Skeletal muscle tissue (tissue), 4 donors: ENCODE data around the gene UNC119. TPM values are rescaled to one million over a fixed set of nuclear protein-coding genes. Genes with fewer than 3 reads are reported as not detected.

Experiments used
- H3K27ac ChIP-seq: one replicate; pipeline ENCODE4 v1.7.0; 2013; ENCODE audit warnings: mild to moderate bottlenecking, low read depth, low read length, inconsistent platforms
- H3K27me3 ChIP-seq, 3 donors: one replicate each; pipeline ENCODE4 v1.7.0; 2013; ENCODE audit warnings: low read length in 3 of 3; ENCODE audit not compliant: control insufficient read depth in 3 of 3, insufficient read depth in 3 of 3
- H3K36me3 ChIP-seq, 3 donors: one replicate each; pipeline ENCODE4 v1.7.0; 2013; ENCODE audit warnings: low read length in 3 of 3; ENCODE audit not compliant: control insufficient read depth in 3 of 3, insufficient read depth in 3 of 3
- H3K4me1 ChIP-seq, 3 donors: one replicate each; pipeline ENCODE4 v1.7.0; 2013; ENCODE audit warnings: low read length in 3 of 3, mild to moderate bottlenecking in 3 of 3; ENCODE audit not compliant: control insufficient read depth in 3 of 3, insufficient read depth in 3 of 3
- H3K4me3 ChIP-seq, 3 donors: one replicate each; pipeline ENCODE4 v1.7.0; 2013; ENCODE audit warnings: low read length in 3 of 3
- H3K9ac ChIP-seq, 3 donors: one replicate each; pipeline ENCODE4 v1.7.0; 2013; ENCODE audit warnings: low read length in 3 of 3, mild to moderate bottlenecking in 3 of 3, moderate library complexity in 2 of 3, low read depth in 1 of 3
- H3K9me3 ChIP-seq, 3 donors: one replicate each; pipeline ENCODE4 v1.7.0; 2013; ENCODE audit warnings: low read length in 3 of 3; ENCODE audit not compliant: control insufficient read depth in 3 of 3
- total RNA-seq: library from RNA; depleted of rRNA; stranded (reverse); fragments of >200 nt; gene quantifications from one replicate; pipeline ENCODE4 v1.2.3, GENCODE V29; 2014
- donor health status: Osteomylitis.

Gene UNC119
- total RNA-seq, 1 donor from 2014 or later = 5.7 TPM

GRCh38 chr17:28545787-28546415 lies 6.5 kb downstream of the UNC119 start:
- H3K4me3 ChIP-seq = no peak overlapping the region
- no peak overlapping the region for H3K27ac ChIP-seq
- no peaks in the 10 kb centered on the region for H3K9me3 ChIP-seq
- H3K9ac ChIP-seq = no peak overlapping the region
- H3K27me3 ChIP-seq = no peaks in the 10 kb centered on the region
- peaks cover 2 to 8% (median 4%) of the 10 kb centered on the region in 3 donors for H3K4me1 ChIP-seq
- peaks cover 0 to 7% (median 3%) of the 10 kb centered on the region in 3 donors for H3K36me3 ChIP-seq

DNA sequence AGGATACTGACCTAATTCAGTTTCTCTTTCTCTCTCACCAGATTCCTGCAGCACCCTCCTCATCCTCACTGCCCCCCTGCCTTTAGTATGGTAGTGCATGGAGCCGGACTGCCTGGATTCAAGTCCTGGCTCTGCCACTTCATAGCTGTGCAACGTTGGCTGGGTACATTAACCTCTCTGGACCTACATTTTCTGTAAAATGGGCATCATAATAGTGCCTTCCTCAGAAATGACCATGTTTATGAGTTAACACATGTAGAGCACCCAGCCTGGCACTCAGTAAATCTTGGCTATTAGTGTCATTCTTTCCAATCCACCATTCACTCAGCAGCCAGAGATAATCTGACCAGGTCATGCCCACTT lies 7.3 kb downstream of the UNC119 start:
- Histone ChIP-seq H3K4me3 (no peak overlapping the region), H3K36me3 (peaks cover 0 to 7% (median 3%) of the 10 kb centered on the region in 3 donors), H3K27me3 (no peaks in the 10 kb centered on the region), H3K9ac (no peak overlapping the region), H3K27ac (no peak overlapping the region), H3K4me1 (peaks cover 0 to 8% (median 2%) of the 10 kb centered on the region in 3 donors), H3K9me3 (no peaks in the 10 kb centered on the region)

- Histone ChIP-seq H3K4me3 (no peak overlapping the region), H3K27me3 (no peaks in the 10 kb centered on the region)
These were observed 7.9 kb downstream of the UNC119 start for GRCh38 chr17:28544402-28545140.

GRCh38 chr17:28541439-28541838 lies 11.0 kb downstream of the UNC119 start:
- Histone ChIP-seq H3K27me3 (no peaks in the 10 kb centered on the region), H3K9ac (no peak overlapping the region), H3K4me1 (no peaks in the 10 kb centered on the region), H3K4me3 (no peak overlapping the region), H3K27ac (no peak overlapping the region), H3K36me3 (peaks cover 0 to 2% (median 0%) of the 10 kb centered on the region in 3 donors), H3K9me3 (no peaks in the 10 kb centered on the region)

More at GRCh38 chr17:28544402-28545140, 7.9 kb downstream of the UNC119 start:
- H3K27ac ChIP-seq = no peak overlapping the region
- peaks cover 0 to 5% (median 0%) of the 10 kb centered on the region in 3 donors for H3K4me1 ChIP-seq
- peaks cover 0 to 7% (median 3%) of the 10 kb centered on the region in 3 donors for H3K36me3 ChIP-seq
- H3K9ac ChIP-seq = no peak overlapping the region
- no peaks in the 10 kb centered on the region for H3K9me3 ChIP-seq

DNA sequence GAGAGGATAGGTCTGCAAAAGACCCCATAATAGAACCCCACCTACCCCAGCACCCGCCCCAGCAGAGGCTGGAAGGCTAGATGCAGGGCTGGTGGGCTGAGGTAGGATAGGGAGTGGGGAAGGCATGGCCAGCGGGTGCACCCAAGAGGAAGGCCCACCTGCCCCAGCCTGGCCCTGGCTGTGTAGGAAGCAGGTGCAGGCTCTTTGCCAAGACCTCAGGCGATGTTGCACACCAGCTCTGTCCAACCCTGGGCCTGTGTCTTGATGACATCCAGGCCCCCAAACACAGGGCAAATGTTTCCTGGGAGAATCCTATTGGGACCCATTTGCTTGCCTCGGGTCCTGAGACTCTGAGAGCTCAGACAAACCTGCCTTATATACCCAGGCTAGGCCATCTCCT lies 12.2 kb downstream of the UNC119 start:
- H3K9ac ChIP-seq = no peak overlapping the region
- no peaks in the 10 kb centered on the region for H3K4me1 ChIP-seq
- no peaks in the 10 kb centered on the region for H3K36me3 ChIP-seq
- H3K9me3 ChIP-seq = no peaks in the 10 kb centered on the region
- no peaks in the 10 kb centered on the region for H3K27me3 ChIP-seq
- H3K27ac ChIP-seq = no peak overlapping the region
- no peak overlapping the region for H3K4me3 ChIP-seq

- Histone ChIP-seq H3K4me3 (no peak overlapping the region), H3K27me3 (peaks cover 0 to 3% (median 0%) of the 10 kb centered on the region in 3 donors), H3K9ac (no peak overlapping the region), H3K4me1 (no peaks in the 10 kb centered on the region), H3K9me3 (no peaks in the 10 kb centered on the region), H3K36me3 (no peaks in the 10 kb centered on the region), H3K27ac (no peak overlapping the region)
These were observed 14.0 kb downstream of the UNC119 start for GRCh38 chr17:28538296-28538895.

DNA sequence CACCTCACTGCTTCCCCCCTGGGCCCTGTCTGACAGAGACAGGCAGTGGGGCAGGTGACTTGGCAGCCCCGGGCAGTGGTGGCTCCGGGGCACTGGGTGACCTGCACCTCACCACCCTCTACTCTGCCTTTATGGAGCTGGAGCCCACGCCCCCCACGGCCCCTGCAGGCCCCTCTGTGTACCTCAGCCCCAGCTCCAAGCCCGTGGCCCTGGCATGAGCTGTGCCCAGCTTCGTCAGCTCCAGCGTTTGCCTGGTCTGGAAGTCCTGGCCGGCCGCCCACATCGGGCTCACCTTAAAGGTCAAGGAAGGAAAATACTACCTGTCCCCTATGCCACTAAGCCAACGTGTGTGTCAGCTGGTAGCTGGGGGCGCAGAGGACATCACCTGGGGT lies 15.2 kb downstream of the UNC119 start:
- Histone ChIP-seq H3K9ac (no peak overlapping the region), H3K4me1 (no peaks in the 10 kb centered on the region), H3K9me3 (no peaks in the 10 kb centered on the region), H3K4me3 (no peak overlapping the region), H3K27ac (no peak overlapping the region), H3K27me3 (peaks cover 0 to 4% (median 0%) of the 10 kb centered on the region in 3 donors), H3K36me3 (no peaks in the 10 kb centered on the region)

- Histone ChIP-seq H3K9ac (no peak overlapping the region), H3K27me3 (peaks cover 0 to 4% (median 0%) of the 10 kb centered on the region in 3 donors), H3K9me3 (no peaks in the 10 kb centered on the region), H3K4me3 (no peak overlapping the region), H3K27ac (no peak overlapping the region), H3K4me1 (no peaks in the 10 kb centered on the region), H3K36me3 (no peaks in the 10 kb centered on the region)
These were observed 15.7 kb downstream of the UNC119 start for GRCh38 chr17:28536532-28537218.

- H3K4me1 ChIP-seq = no peaks in the 10 kb centered on the region
- peaks cover 0 to 9% (median 4%) of the 10 kb centered on the region in 3 donors for H3K27me3 ChIP-seq
- H3K9ac ChIP-seq = no peak overlapping the region
- no peak overlapping the region for H3K27ac ChIP-seq
- H3K4me3 ChIP-seq = no peak overlapping the region
- no peaks in the 10 kb centered on the region for H3K36me3 ChIP-seq
- no peaks in the 10 kb centered on the region for H3K9me3 ChIP-seq
These were observed 17.6 kb downstream of the UNC119 start for GRCh38 chr17:28534740-28535375.
